GM18858 (cell line): ENCODE data around the gene BCAP29.
A peak's percentile ranks its signal among the peaks of the same experiment; 100 is the strongest.
"Not testable (repeated sequence)": the region's sequence is repeated elsewhere in the genome, so short reads cannot be mapped to it uniquely, and the experiment has no call there.

Source experiments
- ATAC-seq: cut with Tn5 transposase; IDR thresholded peaks from one replicate; pipeline ENCODE4 v1.9.1; 2021; ENCODE audit not compliant: unreplicated experiment

The BCAP29 gene

GRCh38 chr7:107615910-107616680, 36.0 kb downstream of the BCAP29 start:
- no peak for ATAC-seq

GRCh38 chr7:107622429-107622828, 42.4 kb downstream of the BCAP29 start:
- no peak for ATAC-seq

- ATAC-seq, result no peak
These were observed 42.8 kb downstream of the BCAP29 start for GRCh38 chr7:107622894-107623293.

GRCh38 chr7:107627002-107627401, 47.0 kb downstream of the BCAP29 start:
- no peak for ATAC-seq

GRCh38 chr7:107628461-107629064, 48.5 kb downstream of the BCAP29 start:
- no peak for ATAC-seq

- no peak for ATAC-seq
These were observed 50.3 kb downstream of the BCAP29 start for GRCh38 chr7:107630342-107630741.

- ATAC-seq, result no peak
These were observed 51.8 kb downstream of the BCAP29 start for GRCh38 chr7:107631588-107632491.

- ATAC-seq, result no peak
These were observed 52.4 kb downstream of the BCAP29 start for GRCh38 chr7:107632492-107632865.

- ATAC-seq, result peak; percentile 95
These were observed 58.5 kb downstream of the BCAP29 start for GRCh38 chr7:107638594-107638993.

- ATAC-seq, result not testable (repeated sequence)
These were observed 59.0 kb downstream of the BCAP29 start for GRCh38 chr7:107639070-107639469.

GRCh38 chr7:107641676-107642075, 61.6 kb downstream of the BCAP29 start:
- no peak for ATAC-seq

GRCh38 chr7:107642501-107642900, 62.5 kb downstream of the BCAP29 start:
- ATAC-seq, result no peak

- no peak for ATAC-seq
These were observed 63.4 kb downstream of the BCAP29 start for GRCh38 chr7:107643407-107643806.

GRCh38 chr7:107643938-107644308, 63.9 kb downstream of the BCAP29 start:
- no peak for ATAC-seq

- no peak for ATAC-seq
These were observed 64.4 kb downstream of the BCAP29 start for GRCh38 chr7:107644309-107644974.

GRCh38 chr7:107652642-107653041, 72.6 kb downstream of the BCAP29 start:
- no peak for ATAC-seq

- ATAC-seq, result no peak
These were observed 78.4 kb downstream of the BCAP29 start for GRCh38 chr7:107658467-107658866.

GRCh38 chr7:107659666-107660065, 79.6 kb downstream of the BCAP29 start:
- no peak for ATAC-seq

GRCh38 chr7:107660381-107661080, 80.5 kb downstream of the BCAP29 start, which contains the start of gene SLC26A4:
TSS of gene SLC26A4 (plus strand) at chr7:107660828. CDS start at chr7:107661642, 814 bp downstream.
- peak; percentile 50 for ATAC-seq

- no peak for ATAC-seq
These were observed 81.2 kb downstream of the BCAP29 start for GRCh38 chr7:107661081-107661864.
